ENCODE data around the gene SHB. TPM values are rescaled to one million over a fixed set of nuclear protein-coding genes. Genes with fewer than 3 reads are reported as not detected.

SHB gene
- total RNA-seq, 6 donors from 2014 or later, result 29.3 to 51.2 (median 33.3) TPM

GRCh38 chr9:38009990-38010389 is 59.0 kb downstream of the SHB start:
- H3K4me3 ChIP-seq, result no peak overlapping the region
- no peaks in the 10 kb centered on the region for H3K9me3 ChIP-seq
- no peak overlapping the region for H3K27ac ChIP-seq
- no peaks in the 10 kb centered on the region for H3K27me3 ChIP-seq
- DNase-seq, result no peak
- TF ChIP-seq POLR2A (IDR thresholded peaks at IDR 0.05) (no peak), POLR2AphosphoS5 (IDR thresholded peaks at IDR 0.05) (no peak), CTCF (IDR thresholded peaks at IDR 0.05) (no peak), EP300 (IDR thresholded peaks at IDR 0.05) (no peak)
- H3K4me1 ChIP-seq, result peaks cover 32 to 46% (median 43%) of the 10 kb centered on the region in 4 donors
- ATAC-seq (ENCODE audit: low FRiP score in 2 of 2), result no peak
- 95 to 96% methylated on average over 4 of the region's 4 CpGs for WGBS, 2 donors
- H3K36me3 ChIP-seq, result peaks cover 0 to 19% (median 2%) of the 10 kb centered on the region in 4 donors

- H3K9me3 ChIP-seq, result no peaks in the 10 kb centered on the region
- TF ChIP-seq CTCF (IDR thresholded peaks at IDR 0.05), result no peak
- no peak for TF ChIP-seq EP300 (IDR thresholded peaks at IDR 0.05)
- TF ChIP-seq POLR2AphosphoS5 (IDR thresholded peaks at IDR 0.05), result no peak
- no peak for TF ChIP-seq POLR2A (IDR thresholded peaks at IDR 0.05)
- peaks cover 35 to 47% (median 44%) of the 10 kb centered on the region in 4 donors for H3K4me1 ChIP-seq
- 94 to 96% methylated on average over 5 of the region's 5 CpGs for whole genome bisulfite sequencing, 2 donors
- H3K36me3 ChIP-seq, result peaks cover 0 to 10% (median 0%) of the 10 kb centered on the region in 4 donors
- no peak for DNase-seq
- no peak overlapping the region for H3K4me3 ChIP-seq
- H3K27me3 ChIP-seq, result no peaks in the 10 kb centered on the region
- peak overlapping the region; percentile 28 to 76 (median 66) for H3K27ac ChIP-seq
- no peak for ATAC-seq (ENCODE audit: low FRiP score in 2 of 2)
Observed at GRCh38 chr9:38009035-38009501, 60.0 kb downstream of the SHB start.

GRCh38 chr9:38008168-38009034 is 60.6 kb downstream of the SHB start:
- H3K27ac ChIP-seq, result peak overlapping the region; percentile 41 to 76 (median 66)
- DNase-seq, result peak in 1 of 2 donors; percentile 91
- H3K27me3 ChIP-seq, result no peaks in the 10 kb centered on the region
- peaks cover 0 to 6% (median 0%) of the 10 kb centered on the region in 4 donors for H3K36me3 ChIP-seq
- no peak overlapping the region for H3K4me3 ChIP-seq
- peak in 1 of 4 donors; percentile 76 for TF ChIP-seq EP300 (IDR thresholded peaks at IDR 0.05)
- peak; percentile 11 to 41 for TF ChIP-seq POLR2AphosphoS5 (IDR thresholded peaks at IDR 0.05)
- no peak for TF ChIP-seq POLR2A (IDR thresholded peaks at IDR 0.05)
- TF ChIP-seq CTCF (IDR thresholded peaks at IDR 0.05), result no peak
- 45 to 71% methylated on average over 4 to 8 of the region's 10 CpGs for WGBS, 2 donors
- peaks cover 35 to 47% (median 44%) of the 10 kb centered on the region in 4 donors for H3K4me1 ChIP-seq
- ATAC-seq (ENCODE audit: low FRiP score in 2 of 2), result peak; percentile 80 to 85
- no peaks in the 10 kb centered on the region for H3K9me3 ChIP-seq

GRCh38 chr9:38007016-38007415 is 62.0 kb downstream of the SHB start:
- Histone ChIP-seq H3K27ac (peak overlapping the region in 3 of 4 donors; percentile 27 to 74 (median 54)), H3K27me3 (no peaks in the 10 kb centered on the region), H3K36me3 (no peaks in the 10 kb centered on the region), H3K9me3 (no peaks in the 10 kb centered on the region), H3K4me1 (peaks cover 35 to 47% (median 44%) of the 10 kb centered on the region in 4 donors), H3K4me3 (no peak overlapping the region)
- no peak for TF ChIP-seq POLR2A (IDR thresholded peaks at IDR 0.05)
- TF ChIP-seq EP300 (IDR thresholded peaks at IDR 0.05), result no peak
- TF ChIP-seq POLR2AphosphoS5 (IDR thresholded peaks at IDR 0.05), result no peak
- TF ChIP-seq CTCF (IDR thresholded peaks at IDR 0.05), result no peak
- DNase-seq (no peak), ATAC-seq (ENCODE audit: low FRiP score in 2 of 2) (no peak)
- 92 to 93% methylated on average over 5 of the region's 5 CpGs for WGBS, 2 donors
